ENCODE results near the gene SZRD1.

The SZRD1 gene

DNA sequence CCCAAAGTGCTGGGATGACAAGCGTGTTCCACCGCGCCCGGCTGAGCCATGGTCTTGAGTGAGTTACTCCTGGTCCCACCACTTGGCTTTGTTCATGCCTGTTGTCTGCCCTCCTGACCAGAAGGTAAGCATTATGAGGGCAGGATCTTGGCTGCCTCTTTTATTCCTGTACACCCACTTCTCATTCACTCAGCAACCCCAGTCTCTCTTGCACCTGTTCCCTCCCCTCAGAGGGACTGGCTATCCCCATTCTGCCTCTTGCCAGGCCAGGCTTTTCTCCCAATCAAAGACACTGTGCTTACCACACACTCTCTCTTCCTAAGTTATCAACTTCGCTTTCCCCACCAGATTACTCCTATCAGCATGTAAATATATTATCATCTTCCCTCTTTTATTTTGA is 43.8 kb downstream of the SZRD1 start:
- no peak for FAIRE-seq
- TF ChIP-seq POLR2AphosphoS5 (IDR thresholded peaks at IDR 0.05; ENCODE audit: low read depth, low read length) (no peak), POLR2A (IDR thresholded peaks at IDR 0.05; ENCODE audit: low read depth, low read length) (no peak), POU2F2 (IDR thresholded peaks at IDR 0.05; ENCODE audit: low read depth, low read length) (no peak), SPI1 (IDR thresholded peaks at IDR 0.05; ENCODE audit: low read depth, low read length) (no peak), PAX5 (IDR thresholded peaks at IDR 0.05; ENCODE audit: insufficient read depth, low read length, severe bottlenecking) (no peak), TAF1 (IDR thresholded peaks at IDR 0.05; ENCODE audit: low read depth, low read length) (no peak)
- no peak for DNase-seq (ENCODE audit: insufficient read length, low spot score)

DNA sequence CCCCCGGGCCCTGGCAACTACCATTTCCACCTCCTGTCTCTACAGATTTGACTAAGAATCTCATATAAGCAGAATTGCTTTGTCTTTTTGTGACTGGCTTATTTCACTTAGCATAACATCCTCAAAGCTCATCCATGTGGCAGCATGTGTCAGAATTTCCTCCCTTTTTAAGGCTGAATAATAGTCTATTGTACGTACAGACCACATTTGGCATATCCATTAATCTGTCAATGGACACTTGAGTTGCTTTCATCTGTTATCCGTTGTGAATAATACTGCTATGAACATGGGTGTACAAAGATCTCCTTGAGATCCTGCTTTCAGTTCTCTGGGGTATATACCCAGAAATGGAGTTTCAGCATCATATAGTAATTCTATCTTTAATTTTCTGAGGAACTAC is 46.1 kb downstream of the SZRD1 start:
- FAIRE-seq (no peak), DNase-seq (ENCODE audit: insufficient read length, low spot score) (no peak)
- TF ChIP-seq SPI1 (IDR thresholded peaks at IDR 0.05; ENCODE audit: low read depth, low read length) (no peak), POLR2A (IDR thresholded peaks at IDR 0.05; ENCODE audit: low read depth, low read length) (no peak), PAX5 (IDR thresholded peaks at IDR 0.05; ENCODE audit: insufficient read depth, low read length, severe bottlenecking) (no peak), POU2F2 (IDR thresholded peaks at IDR 0.05; ENCODE audit: low read depth, low read length) (no peak), POLR2AphosphoS5 (IDR thresholded peaks at IDR 0.05; ENCODE audit: low read depth, low read length) (no peak), TAF1 (IDR thresholded peaks at IDR 0.05; ENCODE audit: low read depth, low read length) (no peak)

DNA sequence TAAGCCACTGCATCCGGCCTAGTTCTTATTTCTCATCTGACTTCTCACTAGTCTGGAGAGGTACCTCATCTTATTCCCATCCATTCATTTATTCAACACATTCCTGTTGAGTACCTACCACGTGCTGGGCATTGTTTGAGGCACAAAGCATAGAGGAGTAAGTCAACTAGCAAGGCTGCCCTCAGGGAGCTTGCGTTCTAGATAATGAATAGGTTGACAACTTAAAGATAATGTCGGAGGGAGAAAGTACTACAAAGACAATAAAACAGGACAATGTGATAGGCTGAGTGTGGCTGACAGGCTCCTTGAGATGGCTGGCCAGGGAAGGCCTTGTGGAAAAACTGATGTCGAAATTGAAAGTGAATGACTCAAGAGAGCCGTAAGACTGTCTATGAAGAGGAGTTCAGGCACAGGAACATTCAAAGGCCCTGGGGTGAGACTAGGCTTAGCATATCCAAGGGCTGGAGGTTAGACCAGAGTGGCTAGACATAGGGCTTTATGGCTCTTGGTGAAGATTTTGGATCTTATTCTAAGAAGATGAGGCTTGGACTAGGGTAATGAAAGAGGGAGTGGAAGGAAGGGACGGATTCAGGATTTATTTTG is 51.9 kb downstream of the SZRD1 start:
- TF ChIP-seq POU2F2 (IDR thresholded peaks at IDR 0.05; ENCODE audit: low read depth, low read length) = no peak
- no peak for TF ChIP-seq TAF1 (IDR thresholded peaks at IDR 0.05; ENCODE audit: low read depth, low read length)
- TF ChIP-seq SPI1 (IDR thresholded peaks at IDR 0.05; ENCODE audit: low read depth, low read length) = no peak
- no peak for TF ChIP-seq POLR2A (IDR thresholded peaks at IDR 0.05; ENCODE audit: low read depth, low read length)
- no peak for TF ChIP-seq PAX5 (IDR thresholded peaks at IDR 0.05; ENCODE audit: insufficient read depth, low read length, severe bottlenecking)
- no peak for TF ChIP-seq POLR2AphosphoS5 (IDR thresholded peaks at IDR 0.05; ENCODE audit: low read depth, low read length)
- no peak for FAIRE-seq
- no peak for DNase-seq (ENCODE audit: insufficient read length, low spot score)

DNA sequence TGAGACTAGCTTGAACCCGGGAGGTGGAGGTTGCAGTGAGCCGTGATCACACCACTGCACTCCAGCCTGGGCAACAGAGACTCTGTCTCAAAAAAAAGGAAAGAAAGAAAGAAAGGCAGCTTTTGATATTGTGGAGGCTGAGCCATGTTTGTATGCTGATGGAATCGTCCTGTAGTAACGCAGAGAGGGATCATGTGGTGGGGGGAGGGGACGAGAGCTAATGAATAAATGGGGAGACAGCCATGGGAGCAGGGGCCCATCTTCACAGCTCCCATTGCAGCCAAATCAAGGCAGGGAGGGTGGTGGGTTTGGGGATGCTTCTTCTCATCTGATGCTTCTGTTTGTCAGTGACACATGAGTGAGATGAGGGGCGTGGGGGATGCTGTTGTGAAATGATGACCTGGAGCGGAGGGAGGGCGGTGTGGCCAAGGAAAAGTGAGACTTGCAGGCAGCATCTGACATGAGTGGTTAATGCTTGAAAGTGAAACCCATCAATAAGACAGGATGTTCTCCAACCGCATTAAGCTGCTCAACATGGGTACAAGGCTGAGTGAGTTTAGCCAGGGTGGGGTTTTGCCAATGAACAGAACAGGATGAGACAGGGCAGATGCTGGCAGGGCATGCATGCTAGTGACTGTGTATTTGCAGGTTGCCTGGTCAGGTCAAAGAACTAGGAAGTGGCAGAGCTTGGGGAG is 53.5 kb downstream of the SZRD1 start:
- TF ChIP-seq TAF1 (IDR thresholded peaks at IDR 0.05; ENCODE audit: low read depth, low read length) (no peak), SPI1 (IDR thresholded peaks at IDR 0.05; ENCODE audit: low read depth, low read length) (no peak), POLR2AphosphoS5 (IDR thresholded peaks at IDR 0.05; ENCODE audit: low read depth, low read length) (no peak), POLR2A (IDR thresholded peaks at IDR 0.05; ENCODE audit: low read depth, low read length) (no peak), POU2F2 (IDR thresholded peaks at IDR 0.05; ENCODE audit: low read depth, low read length) (no peak), PAX5 (IDR thresholded peaks at IDR 0.05; ENCODE audit: insufficient read depth, low read length, severe bottlenecking) (no peak)
- DNase-seq (ENCODE audit: insufficient read length, low spot score) (peak; percentile 63), FAIRE-seq (peak; percentile 100)

DNA sequence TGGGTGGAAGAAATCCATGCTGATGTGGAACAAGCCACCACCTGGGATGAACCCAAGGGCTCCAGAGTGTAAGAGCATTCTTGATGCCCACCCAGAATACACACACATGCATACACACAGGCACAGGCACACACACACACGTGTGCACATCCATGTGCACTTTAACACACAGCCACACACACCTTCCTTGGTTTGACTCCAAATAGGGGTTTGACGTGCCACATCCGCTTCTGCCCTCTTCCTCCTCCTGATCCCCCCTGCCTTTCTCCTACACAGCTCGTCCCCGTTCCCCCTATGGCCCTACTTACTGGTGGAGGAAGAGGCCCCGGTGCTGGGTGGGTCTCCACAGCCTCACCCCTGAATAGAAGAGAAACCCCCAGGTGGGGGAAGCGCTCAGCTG is 54.2 kb downstream of the SZRD1 start:
- TF ChIP-seq POU2F2 (IDR thresholded peaks at IDR 0.05; ENCODE audit: low read depth, low read length) = no peak
- no peak for TF ChIP-seq PAX5 (IDR thresholded peaks at IDR 0.05; ENCODE audit: insufficient read depth, low read length, severe bottlenecking)
- TF ChIP-seq POLR2AphosphoS5 (IDR thresholded peaks at IDR 0.05; ENCODE audit: low read depth, low read length) = no peak
- TF ChIP-seq SPI1 (IDR thresholded peaks at IDR 0.05; ENCODE audit: low read depth, low read length) = no peak
- no peak for TF ChIP-seq TAF1 (IDR thresholded peaks at IDR 0.05; ENCODE audit: low read depth, low read length)
- no peak for TF ChIP-seq POLR2A (IDR thresholded peaks at IDR 0.05; ENCODE audit: low read depth, low read length)
- FAIRE-seq (no peak), DNase-seq (ENCODE audit: insufficient read length, low spot score) (no peak)

DNA sequence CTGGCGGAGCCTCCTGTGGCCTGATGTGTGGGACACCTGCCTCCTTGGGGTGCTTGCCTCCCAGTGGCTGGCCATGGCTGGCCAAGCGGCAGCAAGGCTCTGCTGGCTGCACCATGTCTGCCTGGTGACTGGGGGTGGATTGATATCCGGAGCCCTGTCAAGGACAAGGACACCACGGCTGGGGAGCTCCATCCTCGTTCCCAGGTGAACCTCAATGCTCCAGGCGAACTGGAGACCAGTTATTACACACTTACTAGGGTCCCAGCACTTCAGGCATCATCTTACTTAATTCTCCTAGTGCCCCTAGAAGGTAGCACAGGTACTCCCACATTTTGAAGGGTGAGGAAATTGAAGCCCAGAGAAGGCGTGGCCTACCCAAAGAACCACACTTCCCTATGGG is 55.0 kb downstream of the SZRD1 start:
- FAIRE-seq = no peak
- no peak for DNase-seq (ENCODE audit: insufficient read length, low spot score)
- no peak for TF ChIP-seq SPI1 (IDR thresholded peaks at IDR 0.05; ENCODE audit: low read depth, low read length)
- TF ChIP-seq PAX5 (IDR thresholded peaks at IDR 0.05; ENCODE audit: insufficient read depth, low read length, severe bottlenecking) = no peak
- no peak for TF ChIP-seq POLR2A (IDR thresholded peaks at IDR 0.05; ENCODE audit: low read depth, low read length)

DNA sequence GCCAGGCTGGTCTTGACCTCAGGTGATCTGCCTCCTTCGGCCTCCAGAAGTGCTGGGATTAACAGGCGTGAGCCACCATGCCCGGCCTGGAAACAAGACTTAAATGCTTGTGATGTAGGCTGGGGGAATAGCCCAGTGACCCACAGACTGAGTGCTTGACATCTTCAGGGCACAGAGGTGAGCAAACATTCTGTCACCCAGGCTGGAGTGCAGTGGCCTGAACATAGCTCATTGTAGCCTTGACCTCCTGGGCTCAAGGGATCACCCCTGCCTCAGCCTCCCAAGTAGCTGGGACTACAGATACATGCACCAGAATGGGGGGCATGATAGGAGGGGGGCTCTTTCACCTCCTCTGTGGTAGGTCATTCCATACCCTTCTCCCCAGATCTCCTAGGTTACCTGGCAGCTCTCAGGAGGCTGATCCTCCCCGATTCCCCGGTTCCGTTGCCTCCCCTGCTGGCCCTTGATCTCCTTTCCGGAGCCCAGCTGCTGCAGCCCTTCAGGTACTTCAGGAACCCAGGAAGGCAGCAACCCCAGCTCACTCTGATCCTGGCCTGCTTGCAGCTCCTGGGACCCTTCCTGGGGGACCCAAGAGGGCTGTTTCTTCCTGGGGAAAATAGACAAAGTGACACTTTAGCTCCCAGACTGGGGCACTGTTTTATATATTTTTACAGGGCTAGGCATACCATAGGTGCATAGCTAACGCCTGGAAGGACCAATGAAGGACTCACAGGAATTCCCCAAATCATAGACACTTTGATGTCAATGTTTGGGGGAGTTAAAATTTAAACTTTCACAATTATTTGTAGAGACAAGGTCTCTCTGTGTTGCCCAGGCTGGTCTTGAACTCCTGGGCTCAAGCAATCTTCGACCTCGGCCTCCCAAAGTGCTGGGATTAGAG is 58.3 kb downstream of the SZRD1 start:
- no peak for FAIRE-seq
- no peak for DNase-seq (ENCODE audit: insufficient read length, low spot score)
- TF ChIP-seq SPI1 (IDR thresholded peaks at IDR 0.05; ENCODE audit: low read depth, low read length) = no peak
- TF ChIP-seq POLR2AphosphoS5 (IDR thresholded peaks at IDR 0.05; ENCODE audit: low read depth, low read length) = no peak
- no peak for TF ChIP-seq PAX5 (IDR thresholded peaks at IDR 0.05; ENCODE audit: insufficient read depth, low read length, severe bottlenecking)
- no peak for TF ChIP-seq POLR2A (IDR thresholded peaks at IDR 0.05; ENCODE audit: low read depth, low read length)
- no peak for TF ChIP-seq POU2F2 (IDR thresholded peaks at IDR 0.05; ENCODE audit: low read depth, low read length)
- TF ChIP-seq TAF1 (IDR thresholded peaks at IDR 0.05; ENCODE audit: low read depth, low read length) = no peak

DNA sequence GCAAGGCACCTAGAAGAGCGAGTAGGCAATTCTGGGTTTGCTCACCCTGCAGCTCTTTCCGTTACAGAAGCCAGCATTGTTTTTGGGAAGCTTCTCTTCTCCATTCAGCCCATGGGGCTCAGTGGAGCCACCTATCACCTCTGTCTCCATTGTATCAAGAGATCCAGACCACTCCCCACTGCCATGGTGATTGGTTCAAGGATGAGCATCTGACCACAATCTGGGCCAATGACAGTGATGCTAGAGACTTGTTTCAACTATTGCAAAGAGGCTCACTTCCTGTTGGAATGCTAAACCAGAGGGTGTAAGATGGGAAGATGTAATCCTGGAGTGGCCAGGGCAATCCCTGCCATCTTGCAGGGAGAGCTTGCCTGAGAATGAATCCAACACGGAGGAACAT is 63.6 kb downstream of the SZRD1 start:
- FAIRE-seq (no peak), DNase-seq (ENCODE audit: insufficient read length, low spot score) (no peak)
- TF ChIP-seq POLR2A (IDR thresholded peaks at IDR 0.05; ENCODE audit: low read depth, low read length) (no peak), POLR2AphosphoS5 (IDR thresholded peaks at IDR 0.05; ENCODE audit: low read depth, low read length) (no peak), PAX5 (IDR thresholded peaks at IDR 0.05; ENCODE audit: insufficient read depth, low read length, severe bottlenecking) (no peak), SPI1 (IDR thresholded peaks at IDR 0.05; ENCODE audit: low read depth, low read length) (no peak), TAF1 (IDR thresholded peaks at IDR 0.05; ENCODE audit: low read depth, low read length) (no peak), POU2F2 (IDR thresholded peaks at IDR 0.05; ENCODE audit: low read depth, low read length) (no peak)

DNA sequence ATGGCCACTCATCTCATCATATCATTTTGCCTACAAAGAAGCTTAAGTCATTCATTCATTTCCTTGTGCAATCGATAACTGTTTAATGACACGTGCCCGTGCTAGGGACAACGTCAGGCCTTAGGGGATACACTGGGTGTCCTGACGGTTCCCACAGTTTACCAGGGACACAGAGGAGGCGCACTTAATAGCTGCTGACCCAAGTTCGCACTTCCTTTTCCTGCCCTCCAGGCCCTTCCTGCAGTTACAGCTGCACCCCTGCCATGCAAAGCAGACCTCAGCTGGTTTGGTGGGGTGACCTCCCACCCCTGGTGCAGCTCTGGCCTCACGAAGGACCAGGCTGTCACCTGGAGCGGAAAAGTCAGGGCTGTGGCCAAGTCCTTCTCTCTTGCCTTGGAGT is 66.0 kb downstream of the SZRD1 start:
- FAIRE-seq = peak; percentile 83
- no peak for DNase-seq (ENCODE audit: insufficient read length, low spot score)
- TF ChIP-seq PAX5 (IDR thresholded peaks at IDR 0.05; ENCODE audit: insufficient read depth, low read length, severe bottlenecking) = no peak
- peak; percentile 59 for TF ChIP-seq SPI1 (IDR thresholded peaks at IDR 0.05; ENCODE audit: low read depth, low read length)

Data from GM12891 (cell line).